HEK293 (cell line): ENCODE measurements around the gene ZNF124.
A peak's percentile ranks its signal among the peaks of the same experiment; 100 is the strongest.

Experiments used
- CTCF ChIA-PET: fragments of 350-600 bp; formaldehyde crosslinking; extraction: SDS; loops from one replicate; lab custom pipeline; 2021; ENCODE audit warnings: antibody characterized with exemption; lab: Yijun Ruan, JAX
- POLR2A ChIA-PET: fragments of 300-600 bp; formaldehyde crosslinking; extraction: SDS; loops from one replicate; lab custom pipeline; 2020; ENCODE audit warnings: antibody characterized with exemption, inconsistent platforms; lab: Yijun Ruan, JAX
- H3K27ac ChIP-seq: fragments of 200-500 bp; sonication (Bioruptor generic); 2 replicates; pipeline ENCODE4 v1.5.1; 2014; ENCODE audit warnings: low read depth, low read length, control low read depth, inconsistent platforms; ENCODE audit errors: extremely low read depth
- H3K36me3 ChIP-seq, 2 experiments: fragments of 200-500 bp in 1 of 2; sonication (Bioruptor generic) in 1 of 2; 1 replicate in 1 of 2; 2 replicates in 1 of 2; pipeline ENCODE4 v1.5.1; 2014 to 2017; ENCODE audit warnings: inconsistent platforms in 2 of 2, low read length in 2 of 2; ENCODE audit not compliant: control insufficient read depth in 2 of 2, insufficient read depth in 1 of 2
- H3K4me1 ChIP-seq: fragments of 200-500 bp; sonication (Bioruptor generic); 2 replicates; pipeline ENCODE4 v1.5.1; 2014; ENCODE audit warnings: mild to moderate bottlenecking, low read length, inconsistent platforms; ENCODE audit not compliant: control insufficient read depth, insufficient read depth
- H3K4me3 ChIP-seq: 2 replicates; pipeline ENCODE4 v1.5.1; 2011; ENCODE audit warnings: low read depth, mild to moderate bottlenecking, control low read depth, low read length, moderate library complexity
- H3K9me3 ChIP-seq: fragments of 200-500 bp; sonication (Bioruptor generic); 2 replicates; pipeline ENCODE4 v1.5.1; 2014; ENCODE audit warnings: low read depth, low read length, inconsistent platforms; ENCODE audit not compliant: control insufficient read depth, insufficient read depth
- HIC1 ChIP-seq: fragments of 450-650 bp; formaldehyde crosslinking; IDR thresholded peaks from 2 replicates; pipeline ENCODE4 v1.5.1; 2016; ENCODE audit warnings: missing biosample characterization, missing genetic modification characterization
- SP2 ChIP-seq: fragments of 450-650 bp; formaldehyde crosslinking; IDR thresholded peaks from 2 replicates; pipeline ENCODE4 v1.5.1; 2016; ENCODE audit warnings: missing biosample characterization, missing genetic modification characterization
- TCF7L2 ChIP-seq: IDR thresholded peaks from 2 replicates; pipeline ENCODE4 v1.6.1; 2011; ENCODE audit warnings: low read depth, mild to moderate bottlenecking, inconsistent platforms, low read length, moderate library complexity, borderline replicate concordance
- WT1 ChIP-seq: fragments of 450-650 bp; formaldehyde crosslinking; IDR thresholded peaks from 2 replicates; pipeline ENCODE4 v1.5.1; 2016; ENCODE audit warnings: missing biosample characterization, missing genetic modification characterization
- ZBTB11 ChIP-seq: fragments of 450-650 bp; formaldehyde crosslinking; conservative IDR thresholded peaks from 2 replicates; pipeline ENCODE4 v1.5.1; 2016; ENCODE audit warnings: low read depth, missing biosample characterization, missing genetic modification characterization
- ZBTB44 ChIP-seq: fragments of 450-650 bp; IDR thresholded peaks from 2 replicates; pipeline ENCODE4 v1.5.1; 2018; ENCODE audit warnings: missing biosample characterization, mild to moderate bottlenecking, missing genetic modification characterization
- ZBTB48 ChIP-seq: fragments of 450-650 bp; formaldehyde crosslinking; IDR thresholded peaks from 2 replicates; pipeline ENCODE4 v1.5.1; 2016; ENCODE audit warnings: missing biosample characterization, missing genetic modification characterization
- ZFP37 ChIP-seq: fragments of 450-650 bp; formaldehyde crosslinking; IDR thresholded peaks from 2 replicates; pipeline ENCODE4 v1.5.1; 2016; ENCODE audit warnings: missing biosample characterization, missing genetic modification characterization
- ZNF10 ChIP-seq: fragments of 450-650 bp; formaldehyde crosslinking; IDR thresholded peaks from 2 replicates; pipeline ENCODE4 v1.5.1; 2017; ENCODE audit warnings: missing biosample characterization, missing genetic modification characterization
- ZNF175 ChIP-seq: fragments of 450-650 bp; formaldehyde crosslinking; IDR thresholded peaks from 2 replicates; pipeline ENCODE4 v1.5.1; 2016; ENCODE audit warnings: missing biosample characterization, missing genetic modification characterization
- ZNF248 ChIP-seq: fragments of 450-650 bp; formaldehyde crosslinking; IDR thresholded peaks from 2 replicates; pipeline ENCODE4 v1.5.1; 2017; ENCODE audit warnings: missing biosample characterization, missing genetic modification characterization
- ZNF324 ChIP-seq: fragments of 450-650 bp; formaldehyde crosslinking; IDR thresholded peaks from 2 replicates; pipeline ENCODE4 v1.5.1; 2016; ENCODE audit warnings: missing biosample characterization, missing genetic modification characterization
- ZNF449 ChIP-seq: fragments of 450-650 bp; formaldehyde crosslinking; IDR thresholded peaks from 2 replicates; pipeline ENCODE4 v1.5.1; 2017; ENCODE audit warnings: missing biosample characterization, mild to moderate bottlenecking, missing genetic modification characterization, moderate library complexity
- ZNF514 ChIP-seq: fragments of 450-650 bp; formaldehyde crosslinking; IDR thresholded peaks from 2 replicates; pipeline ENCODE4 v1.5.1; 2016; ENCODE audit warnings: missing biosample characterization, missing genetic modification characterization
- ZNF555 ChIP-seq: fragments of 450-650 bp; formaldehyde crosslinking; conservative IDR thresholded peaks from 2 replicates; pipeline ENCODE4 v1.5.1; 2017; ENCODE audit warnings: missing biosample characterization, mild to moderate bottlenecking, missing genetic modification characterization, inconsistent platforms
- ZNF558 ChIP-seq: fragments of 450-650 bp; formaldehyde crosslinking; IDR thresholded peaks from 2 replicates; pipeline ENCODE4 v1.5.1; 2016; ENCODE audit warnings: missing biosample characterization, missing genetic modification characterization
- ZNF660 ChIP-seq: fragments of 450-650 bp; IDR thresholded peaks from 2 replicates; pipeline ENCODE4 v1.5.1; 2018; ENCODE audit warnings: missing biosample characterization, mild to moderate bottlenecking, missing genetic modification characterization
- ZNF707 ChIP-seq: fragments of 450-650 bp; formaldehyde crosslinking; IDR thresholded peaks from 2 replicates; pipeline ENCODE4 v1.5.1; 2016; ENCODE audit warnings: missing biosample characterization, missing genetic modification characterization
- ZSCAN16 ChIP-seq: fragments of 450-650 bp; formaldehyde crosslinking; IDR thresholded peaks from 2 replicates; pipeline ENCODE4 v1.5.1; 2016; ENCODE audit warnings: missing biosample characterization, missing genetic modification characterization
- TF ChIP-seq, protein P1 (sequence below): fragments of 450-650 bp; formaldehyde crosslinking; IDR thresholded peaks from 2 replicates; pipeline ENCODE4 v1.5.1; 2017; ENCODE audit warnings: missing biosample characterization, missing genetic modification characterization
- TF ChIP-seq, protein P2 (sequence below): fragments of 450-650 bp; formaldehyde crosslinking; IDR thresholded peaks from 2 replicates; pipeline ENCODE4 v1.5.1; 2016; ENCODE audit warnings: missing biosample characterization, missing genetic modification characterization, low read depth
- TF ChIP-seq, protein P3 (sequence below): fragments of 450-650 bp; formaldehyde crosslinking; IDR thresholded peaks from 2 replicates; pipeline ENCODE4 v1.5.1; 2016; ENCODE audit warnings: missing biosample characterization, missing genetic modification characterization

The ZNF124 gene

GRCh38 chr1:247211339-247211738, 39.5 kb upstream of the ZNF124 start (continued):
- TF ChIP-seq ZNF175 (tag by site-specific recombination) (no peak), ZBTB44 (tag by site-specific recombination) (no peak), ZNF10 (no peak), SP2 (tag by site-specific recombination) (no peak)

DNA sequence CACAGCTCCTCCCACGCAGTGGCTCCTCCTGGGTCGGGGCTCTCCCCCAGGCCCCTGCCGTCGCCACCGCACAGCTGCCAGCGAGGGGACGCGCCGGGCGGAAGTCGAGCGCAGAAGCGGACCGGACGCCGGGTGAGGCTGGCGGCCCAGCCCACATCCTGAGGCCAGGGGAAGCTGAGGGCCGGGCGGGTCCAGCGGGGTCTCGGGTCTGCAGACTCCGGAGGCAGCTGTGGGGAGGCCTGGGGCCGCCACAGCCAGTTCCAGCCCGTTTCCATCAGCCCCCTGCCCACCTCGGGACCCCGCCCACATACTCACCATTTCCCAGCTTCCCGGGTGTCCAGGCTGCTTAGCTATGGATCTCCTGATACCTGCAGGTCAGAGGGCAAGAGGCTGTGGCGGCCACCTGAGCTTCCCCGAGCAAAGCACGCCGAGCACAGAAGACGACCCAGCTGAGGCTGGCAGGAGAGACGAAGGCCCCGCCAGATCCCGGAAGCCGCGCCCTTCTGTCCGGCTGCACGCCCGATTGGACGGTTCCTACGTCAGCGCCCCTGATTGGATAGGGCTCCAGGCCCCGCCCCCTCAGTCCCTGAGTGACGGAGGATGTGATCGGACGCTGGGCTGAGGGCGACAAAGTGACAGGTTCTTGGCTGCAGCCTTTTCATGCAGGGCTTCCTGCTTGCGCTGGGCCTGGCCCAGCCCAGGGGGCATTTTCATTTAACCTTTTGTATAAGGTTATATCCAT, 38.7 kb upstream of the ZNF124 start:
- CTCF ChIA-PET = no interaction called here
- no peaks in the 10 kb centered on the region for H3K9me3 ChIP-seq
- H3K4me3 ChIP-seq = peak overlapping the region; percentile 71
- H3K36me3 ChIP-seq = peaks cover 0 to 12% of the 10 kb centered on the region in 2 experiments; a peak in 1 of 3 replicates
- H3K27ac ChIP-seq = no peak overlapping the region; the same call in 1 of the 2 replicates
- no peaks in the 10 kb centered on the region for H3K4me1 ChIP-seq
- POLR2A ChIA-PET = no interaction called here
- TF ChIP-seq, protein P1, sequence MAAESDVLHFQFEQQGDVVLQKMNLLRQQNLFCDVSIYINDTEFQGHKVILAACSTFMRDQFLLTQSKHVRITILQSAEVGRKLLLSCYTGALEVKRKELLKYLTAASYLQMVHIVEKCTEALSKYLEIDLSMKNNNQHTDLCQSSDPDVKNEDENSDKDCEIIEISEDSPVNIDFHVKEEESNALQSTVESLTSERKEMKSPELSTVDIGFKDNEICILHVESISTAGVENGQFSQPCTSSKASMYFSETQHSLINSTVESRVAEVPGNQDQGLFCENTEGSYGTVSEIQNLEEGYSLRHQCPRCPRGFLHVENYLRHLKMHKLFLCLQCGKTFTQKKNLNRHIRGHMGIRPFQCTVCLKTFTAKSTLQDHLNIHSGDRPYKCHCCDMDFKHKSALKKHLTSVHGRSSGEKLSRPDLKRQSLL (tag by site-specific recombination) = no peak
- TF ChIP-seq WT1 (tag by site-specific recombination) (no peak), ZNF558 (tag by site-specific recombination) (no peak), TCF7L2 (no peak), ZNF555 (no peak), ZNF514 (tag by site-specific recombination) (no peak), ZNF449 (tag by site-specific recombination) (no peak), HIC1 (no peak), ZNF660 (no peak), ZNF324 (tag by site-specific recombination) (no peak), ZBTB48 (tag by site-specific recombination) (no peak), ZBTB11 (tag by site-specific recombination) (peak; percentile 68), SP2 (tag by site-specific recombination) (peak; percentile 80), ZFP37 (tag by site-specific recombination) (no peak), ZNF248 (tag by site-specific recombination) (no peak), ZSCAN16 (no peak), ZNF707 (tag by site-specific recombination) (no peak)
- TF ChIP-seq, protein P2, sequence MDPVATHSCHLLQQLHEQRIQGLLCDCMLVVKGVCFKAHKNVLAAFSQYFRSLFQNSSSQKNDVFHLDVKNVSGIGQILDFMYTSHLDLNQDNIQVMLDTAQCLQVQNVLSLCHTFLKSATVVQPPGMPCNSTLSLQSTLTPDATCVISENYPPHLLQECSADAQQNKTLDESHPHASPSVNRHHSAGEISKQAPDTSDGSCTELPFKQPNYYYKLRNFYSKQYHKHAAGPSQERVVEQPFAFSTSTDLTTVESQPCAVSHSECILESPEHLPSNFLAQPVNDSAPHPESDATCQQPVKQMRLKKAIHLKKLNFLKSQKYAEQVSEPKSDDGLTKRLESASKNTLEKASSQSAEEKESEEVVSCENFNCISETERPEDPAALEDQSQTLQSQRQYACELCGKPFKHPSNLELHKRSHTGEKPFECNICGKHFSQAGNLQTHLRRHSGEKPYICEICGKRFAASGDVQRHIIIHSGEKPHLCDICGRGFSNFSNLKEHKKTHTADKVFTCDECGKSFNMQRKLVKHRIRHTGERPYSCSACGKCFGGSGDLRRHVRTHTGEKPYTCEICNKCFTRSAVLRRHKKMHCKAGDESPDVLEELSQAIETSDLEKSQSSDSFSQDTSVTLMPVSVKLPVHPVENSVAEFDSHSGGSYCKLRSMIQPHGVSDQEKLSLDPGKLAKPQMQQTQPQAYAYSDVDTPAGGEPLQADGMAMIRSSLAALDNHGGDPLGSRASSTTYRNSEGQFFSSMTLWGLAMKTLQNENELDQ (tag by site-specific recombination) = no peak
- TF ChIP-seq, protein P3, sequence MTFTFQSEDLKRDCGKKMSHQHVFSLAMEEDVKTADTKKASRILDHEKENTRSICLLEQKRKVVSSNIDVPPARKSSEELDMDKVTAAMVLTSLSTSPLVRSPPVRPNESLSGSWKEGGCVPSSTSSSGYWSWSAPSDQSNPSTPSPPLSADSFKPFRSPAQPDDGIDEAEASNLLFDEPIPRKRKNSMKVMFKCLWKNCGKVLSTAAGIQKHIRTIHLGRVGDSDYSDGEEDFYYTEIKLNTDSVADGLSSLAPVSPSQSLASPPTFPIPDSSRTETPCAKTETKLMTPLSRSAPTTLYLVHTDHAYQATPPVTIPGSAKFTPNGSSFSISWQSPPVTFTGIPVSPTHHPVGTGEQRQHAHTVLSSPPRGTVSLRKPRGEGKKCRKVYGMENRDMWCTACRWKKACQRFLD (tag by site-specific recombination) = no peak
